HFF-Myc (cell line): ENCODE data around the gene CNN3.

ENCODE experiments used
- DNase-seq: peaks from one replicate; pipeline ENCODE4 v3.0.0-alpha.2; 2011; ENCODE audit warnings: low read depth; ENCODE audit errors: extremely low read depth
- H3K4me3 ChIP-seq: replicated peaks from 2 replicates; pipeline ENCODE4 v1.5.1; 2011; ENCODE audit warnings: low read depth, mild to moderate bottlenecking, control low read depth, low read length
- CTCF ChIP-seq: IDR thresholded peaks from 2 replicates; pipeline ENCODE4 v1.5.1; 2012; ENCODE audit warnings: mild to moderate bottlenecking, low read depth, low read length, control low read depth; ENCODE audit errors: missing control alignments

Gene CNN3

GRCh38 chr1:94878329-94878728 is 48.6 kb downstream of the CNN3 start:
- DNase-seq: no peak
- TF ChIP-seq CTCF: no peak
- H3K4me3 ChIP-seq: no peak overlapping the region

- DNase-seq: no peak
- H3K4me3 ChIP-seq: no peak overlapping the region
- TF ChIP-seq CTCF: no peak
Measured at GRCh38 chr1:94876362-94876761, 50.5 kb downstream of the CNN3 start.

- no peak overlapping the region for H3K4me3 ChIP-seq
- DNase-seq: no peak
- no peak for TF ChIP-seq CTCF
Measured at GRCh38 chr1:94875794-94876193, 51.1 kb downstream of the CNN3 start.

- TF ChIP-seq CTCF: no peak
- no peak overlapping the region for H3K4me3 ChIP-seq
- no peak for DNase-seq
Measured at GRCh38 chr1:94874423-94874822, 52.5 kb downstream of the CNN3 start.

- no peak for DNase-seq
- TF ChIP-seq CTCF: no peak
- no peak overlapping the region for H3K4me3 ChIP-seq
Measured at GRCh38 chr1:94873520-94874351, 53.2 kb downstream of the CNN3 start.

GRCh38 chr1:94872771-94873495 is 54.0 kb downstream of the CNN3 start:
- H3K4me3 ChIP-seq: no peak overlapping the region
- TF ChIP-seq CTCF: no peak
- DNase-seq: no peak
